Measurements from ENCODE around the gene RBMXL2. TPM values are rescaled to one million over a fixed set of nuclear protein-coding genes. Genes with fewer than 3 reads are reported as not detected.
A peak's percentile ranks its signal among the peaks of the same experiment; 100 is the strongest.

Gene RBMXL2
- polyA plus RNA-seq, 1 of the 3 experiments (the other 2 are of a cell fraction) = not detected

GRCh38 chr11:7077101-7077500, 11.7 kb upstream of the RBMXL2 start:
- no peak overlapping the region for H3K27ac ChIP-seq (ENCODE audit: low read depth in 2 of 2, low read length in 1 of 2)
- no peak overlapping the region for H2AFZ ChIP-seq (ENCODE audit: low read depth)
- WGBS (ENCODE audit: low lambda C conversion rate) = 31% methylated on average over 16 of the region's 16 CpGs
- no peak overlapping the region for H3K9ac ChIP-seq
- H3K79me2 ChIP-seq (ENCODE audit: insufficient read depth) = no peaks in the 10 kb centered on the region
- ChIA-PET CTCF (no interaction called here), POLR2A (no interaction called here)
- no peaks in the 10 kb centered on the region for H3K9me3 ChIP-seq
- H3K4me3 ChIP-seq (ENCODE audit: low read depth in 2 of 2, low read length in 1 of 2) = no peak overlapping the region
- no peaks in the 10 kb centered on the region for H4K20me1 ChIP-seq (ENCODE audit: insufficient read depth)
- H3K9me2 ChIP-seq = no peaks in the 10 kb centered on the region
- TF ChIP-seq USF2 (IDR thresholded peaks at IDR 0.05; ENCODE audit: borderline replicate concordance, low read depth, low read length) (no peak), REST (IDR thresholded peaks at IDR 0.05; ENCODE audit: low read depth, low read length) (peak; percentile 92)
- H3K4me1 ChIP-seq (ENCODE audit: control insufficient read depth in 1 of 2, insufficient read depth in 2 of 2, low read depth in 1 of 2, low read length in 1 of 2) = no peaks in the 10 kb centered on the region
- H3K27me3 ChIP-seq (ENCODE audit: insufficient read depth) = no peaks in the 10 kb centered on the region; the same call in 1 of the 2 replicates
- H3K4me2 ChIP-seq = no peak overlapping the region
- no peak for DNase-seq
- no peaks in the 10 kb centered on the region for H3K36me3 ChIP-seq (replicated peaks in 1 of 2; ENCODE audit: control insufficient read depth in 1 of 2, insufficient read depth in 2 of 2, low read length in 1 of 2)
- no peaks in the 10 kb centered on the region for H3F3A ChIP-seq (replicated peaks; ENCODE audit: insufficient read depth)

- no peak for DNase-seq
- Histone ChIP-seq H3K9ac (no peak overlapping the region), H3K27me3 (ENCODE audit: insufficient read depth) (no peaks in the 10 kb centered on the region), H3K4me3 (ENCODE audit: low read depth in 2 of 2, low read length in 1 of 2) (no peak overlapping the region), H3K79me2 (ENCODE audit: insufficient read depth) (no peaks in the 10 kb centered on the region), H3K4me2 (no peak overlapping the region), H3K36me3 (replicated peaks in 1 of 2; ENCODE audit: control insufficient read depth in 1 of 2, insufficient read depth in 2 of 2, low read length in 1 of 2) (no peaks in the 10 kb centered on the region), H3K4me1 (ENCODE audit: control insufficient read depth in 1 of 2, insufficient read depth in 2 of 2, low read depth in 1 of 2, low read length in 1 of 2) (no peaks in the 10 kb centered on the region), H3K9me2 (no peaks in the 10 kb centered on the region), H4K20me1 (ENCODE audit: insufficient read depth) (no peaks in the 10 kb centered on the region), H3F3A (replicated peaks; ENCODE audit: insufficient read depth) (no peaks in the 10 kb centered on the region), H2AFZ (ENCODE audit: low read depth) (no peak overlapping the region), H3K27ac (ENCODE audit: low read depth in 2 of 2, low read length in 1 of 2) (no peak overlapping the region), H3K9me3 (no peaks in the 10 kb centered on the region)
- CTCF ChIA-PET = no interaction called here
- 11% methylated on average over 7 of the region's 7 CpGs for WGBS (ENCODE audit: low lambda C conversion rate)
- POLR2A ChIA-PET = no interaction called here
- TF ChIP-seq RAD21 (IDR thresholded peaks at IDR 0.05; ENCODE audit: low read length) (no peak), USF1 (IDR thresholded peaks at IDR 0.05; ENCODE audit: borderline replicate concordance, low read depth) (no peak), TEAD4 (IDR thresholded peaks at IDR 0.05; ENCODE audit: borderline replicate concordance, insufficient read depth) (no peak), GATA2 (CRISPR knock-in tag; IDR thresholded peaks at IDR 0.05) (no peak), JUND (IDR thresholded peaks at IDR 0.05) (no peak), YY1 (IDR thresholded peaks at IDR 0.05; ENCODE audit: low read depth) (no peak), REST (IDR thresholded peaks at IDR 0.05; ENCODE audit: low read depth, low read length) (no peak), MEF2A (IDR thresholded peaks at IDR 0.05; ENCODE audit: borderline replicate concordance, low read depth) (no peak), PBX3 (IDR thresholded peaks at IDR 0.05) (no peak), TCF12 (IDR thresholded peaks at IDR 0.05) (no peak), GABPA (IDR thresholded peaks at IDR 0.05; ENCODE audit: low read depth) (no peak), TAF1 (IDR thresholded peaks at IDR 0.05; ENCODE audit: borderline replicate concordance, low read depth, low read length) (no peak), RXRA (IDR thresholded peaks at IDR 0.05; ENCODE audit: borderline replicate concordance, low read depth) (no peak), RCOR1 (IDR thresholded peaks at IDR 0.05; ENCODE audit: low read length) (no peak), EP300 (IDR thresholded peaks at IDR 0.05; ENCODE audit: borderline replicate concordance in 1 of 2, low read depth in 1 of 2, low read length in 1 of 2) (no peak), FOSL2 (IDR thresholded peaks at IDR 0.05; ENCODE audit: borderline replicate concordance, low read depth) (no peak), NFIC (IDR thresholded peaks at IDR 0.05; ENCODE audit: borderline replicate concordance) (no peak)
Measured at GRCh38 chr11:7079545-7080135, 9.2 kb upstream of the RBMXL2 start.

All from SK-N-SH (cell line).